ENCODE data around the gene SF3B1.
"Not testable (repeated sequence)": the region's sequence is repeated elsewhere in the genome, so short reads cannot be mapped to it uniquely, and the experiment has no call there.

The SF3B1 gene

DNA sequence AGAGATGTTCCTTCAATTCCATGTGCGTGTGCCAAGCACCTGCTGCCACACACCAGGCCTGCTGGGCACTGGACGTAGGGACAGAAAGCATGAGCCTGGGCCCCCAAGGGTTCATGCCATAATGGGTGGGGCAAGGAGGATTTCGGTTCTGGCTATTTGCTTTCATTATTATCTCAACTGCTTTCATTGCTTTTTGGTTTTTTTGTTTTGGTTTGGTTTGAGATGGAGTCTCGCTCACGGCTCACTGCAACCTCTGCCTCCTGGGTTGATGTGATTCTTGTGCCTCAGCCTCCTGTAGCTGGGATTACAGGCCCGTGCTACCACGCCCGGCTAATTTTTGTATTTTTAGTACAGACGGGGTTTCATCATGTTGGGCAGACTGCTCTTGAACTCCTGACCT, 57.2 kb downstream of the SF3B1 start:
- DNase-seq (ENCODE audit: low spot score): no peak
- TF ChIP-seq, protein P1, sequence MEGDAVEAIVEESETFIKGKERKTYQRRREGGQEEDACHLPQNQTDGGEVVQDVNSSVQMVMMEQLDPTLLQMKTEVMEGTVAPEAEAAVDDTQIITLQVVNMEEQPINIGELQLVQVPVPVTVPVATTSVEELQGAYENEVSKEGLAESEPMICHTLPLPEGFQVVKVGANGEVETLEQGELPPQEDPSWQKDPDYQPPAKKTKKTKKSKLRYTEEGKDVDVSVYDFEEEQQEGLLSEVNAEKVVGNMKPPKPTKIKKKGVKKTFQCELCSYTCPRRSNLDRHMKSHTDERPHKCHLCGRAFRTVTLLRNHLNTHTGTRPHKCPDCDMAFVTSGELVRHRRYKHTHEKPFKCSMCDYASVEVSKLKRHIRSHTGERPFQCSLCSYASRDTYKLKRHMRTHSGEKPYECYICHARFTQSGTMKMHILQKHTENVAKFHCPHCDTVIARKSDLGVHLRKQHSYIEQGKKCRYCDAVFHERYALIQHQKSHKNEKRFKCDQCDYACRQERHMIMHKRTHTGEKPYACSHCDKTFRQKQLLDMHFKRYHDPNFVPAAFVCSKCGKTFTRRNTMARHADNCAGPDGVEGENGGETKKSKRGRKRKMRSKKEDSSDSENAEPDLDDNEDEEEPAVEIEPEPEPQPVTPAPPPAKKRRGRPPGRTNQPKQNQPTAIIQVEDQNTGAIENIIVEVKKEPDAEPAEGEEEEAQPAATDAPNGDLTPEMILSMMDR (IDR thresholded peaks at IDR 0.05; ENCODE audit: extremely low read depth, missing control alignments): no peak

DNA sequence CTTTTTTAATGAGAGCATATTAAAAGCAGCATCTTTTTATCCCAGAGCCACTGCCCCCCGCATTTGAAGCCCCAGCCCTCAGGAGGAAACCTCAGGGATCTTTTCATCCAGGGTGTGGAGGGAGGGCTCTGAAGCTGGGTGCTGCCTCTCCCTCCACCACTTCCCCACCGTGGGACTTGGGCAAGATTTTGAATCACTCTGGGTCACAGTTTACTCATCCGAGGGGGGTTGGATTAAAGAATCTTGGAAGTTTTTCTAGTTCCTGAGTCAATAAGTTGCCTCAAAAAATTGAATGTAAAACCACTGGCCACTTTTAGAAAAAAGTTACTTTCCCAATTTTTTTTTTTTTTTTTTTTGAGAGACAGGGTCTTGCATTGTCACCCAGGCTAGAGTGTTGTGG, 62.2 kb downstream of the SF3B1 start:
- DNase-seq (ENCODE audit: low spot score): no peak
- TF ChIP-seq, protein P1 (IDR thresholded peaks at IDR 0.05; ENCODE audit: extremely low read depth, missing control alignments): no peak

DNA sequence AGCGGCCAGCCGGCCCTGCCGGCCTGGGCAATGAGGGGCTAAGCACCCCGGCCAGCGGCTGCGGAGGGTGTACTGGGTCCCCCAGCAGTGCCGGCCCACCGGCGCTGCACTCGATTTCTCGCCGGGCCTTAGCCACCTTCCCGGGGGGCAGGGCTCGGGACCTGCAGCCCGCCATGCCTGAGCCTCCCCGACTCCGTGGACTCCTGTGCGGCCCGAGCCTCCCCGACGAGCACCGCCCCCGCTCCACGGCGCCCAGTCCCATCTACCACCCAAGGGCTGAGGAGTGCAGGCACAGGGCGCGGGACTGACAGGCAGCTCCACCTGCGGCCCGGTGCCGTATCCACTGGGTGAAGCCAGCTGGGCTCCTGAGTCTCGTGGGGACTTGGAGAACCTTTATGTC, 64.2 kb downstream of the SF3B1 start:
- DNase-seq (ENCODE audit: low spot score): not testable (repeated sequence)

DNA sequence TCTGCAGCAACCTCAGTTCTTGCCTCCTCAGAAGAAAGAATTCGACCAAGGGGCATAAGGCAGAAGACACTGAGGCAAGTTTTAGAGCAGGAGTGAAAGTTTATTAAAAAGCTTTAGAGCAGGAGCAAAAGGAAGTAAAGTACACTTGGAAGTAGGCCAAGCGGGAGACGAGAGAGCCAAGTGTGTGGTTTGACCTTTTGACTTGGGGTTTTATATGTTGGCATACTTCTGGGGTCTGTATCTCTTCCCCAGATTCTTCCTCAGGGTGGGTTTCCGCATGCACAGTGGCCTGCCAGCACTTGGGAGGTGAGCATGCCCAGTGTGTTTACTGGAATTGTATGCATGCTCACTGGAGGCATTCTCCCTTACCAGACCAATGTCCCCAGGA, 64.9 kb downstream of the SF3B1 start:
- no peak for DNase-seq (ENCODE audit: low spot score)
- TF ChIP-seq, protein P1 (IDR thresholded peaks at IDR 0.05; ENCODE audit: extremely low read depth, missing control alignments): no peak

DNA sequence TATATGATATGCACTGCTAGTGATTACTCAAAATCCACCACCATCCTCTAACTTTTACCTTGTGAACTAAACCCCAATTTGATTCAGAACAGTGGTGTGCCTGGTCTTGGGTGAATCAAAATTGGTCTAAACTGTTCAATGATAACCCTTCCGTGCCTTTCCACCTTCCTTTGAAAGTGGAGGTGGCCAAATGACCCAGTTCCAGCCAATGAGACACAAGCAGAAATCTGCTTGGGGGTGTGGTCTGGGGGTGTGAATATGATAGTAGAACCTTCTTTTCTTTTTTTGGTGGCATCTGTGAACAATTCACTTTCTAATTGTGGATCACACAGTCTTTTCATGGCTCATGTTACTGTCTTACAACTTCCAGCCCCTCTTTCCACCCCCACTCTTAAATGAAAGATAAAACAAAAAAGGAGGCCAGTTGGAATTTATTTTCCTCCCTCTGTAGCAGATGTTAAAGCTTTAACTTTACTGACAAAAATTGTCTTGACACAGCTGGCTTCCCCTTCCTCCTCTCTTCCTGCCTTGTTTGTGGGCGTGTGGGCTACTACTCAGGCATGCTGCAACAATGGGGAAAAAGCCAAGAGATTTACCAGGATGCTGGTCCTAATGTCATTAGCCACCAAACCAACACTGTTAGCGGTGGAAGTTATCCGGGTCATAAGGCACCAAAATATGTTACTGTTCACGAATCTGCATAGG, 65.4 kb downstream of the SF3B1 start:
- DNase-seq (ENCODE audit: low spot score): no peak
- TF ChIP-seq, protein P1 (IDR thresholded peaks at IDR 0.05; ENCODE audit: extremely low read depth, missing control alignments): no peak

DNA sequence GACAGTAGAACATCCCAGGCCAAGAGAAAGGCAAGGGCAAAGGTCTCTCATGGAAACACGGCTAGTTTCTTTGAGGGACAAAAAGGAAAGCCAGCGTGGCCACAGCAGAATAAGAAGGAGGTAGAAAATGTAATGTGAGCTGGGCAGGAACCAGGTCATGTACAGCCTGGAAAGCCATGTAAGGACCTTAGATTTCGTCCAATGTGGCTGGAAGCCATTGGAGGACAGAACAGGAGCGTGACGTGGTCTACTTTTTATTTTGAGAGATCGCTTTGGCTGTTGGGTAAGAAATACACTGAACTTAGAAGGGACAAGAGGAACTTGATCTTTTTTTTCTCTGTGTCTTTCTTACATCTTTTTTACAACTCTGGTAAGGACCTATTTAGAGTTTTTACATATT, 66.4 kb downstream of the SF3B1 start:
- TF ChIP-seq, protein P1 (IDR thresholded peaks at IDR 0.05; ENCODE audit: extremely low read depth, missing control alignments): no peak
- DNase-seq (ENCODE audit: low spot score): no peak

DNA sequence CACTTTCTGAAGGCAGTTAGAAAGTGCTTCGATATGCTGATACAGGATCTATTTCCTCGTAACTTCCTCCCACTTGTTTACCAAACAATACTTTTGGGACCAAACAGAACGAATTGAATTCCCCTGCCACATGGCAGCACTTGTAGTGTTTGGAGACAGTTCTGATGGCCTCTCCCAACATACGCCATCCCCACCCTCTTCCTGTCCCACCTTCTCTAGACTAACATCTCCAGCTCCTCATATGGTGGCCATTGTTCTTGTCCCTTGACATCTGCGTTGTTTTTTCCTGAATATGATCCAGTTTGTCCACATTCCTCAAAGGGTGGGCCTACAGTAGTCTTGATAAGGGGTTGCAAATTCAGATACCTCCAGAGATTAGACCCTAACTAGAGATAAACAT, 70.8 kb downstream of the SF3B1 start:
- no peak for DNase-seq (ENCODE audit: low spot score)
- TF ChIP-seq, protein P1 (IDR thresholded peaks at IDR 0.05; ENCODE audit: extremely low read depth, missing control alignments): no peak

DNA sequence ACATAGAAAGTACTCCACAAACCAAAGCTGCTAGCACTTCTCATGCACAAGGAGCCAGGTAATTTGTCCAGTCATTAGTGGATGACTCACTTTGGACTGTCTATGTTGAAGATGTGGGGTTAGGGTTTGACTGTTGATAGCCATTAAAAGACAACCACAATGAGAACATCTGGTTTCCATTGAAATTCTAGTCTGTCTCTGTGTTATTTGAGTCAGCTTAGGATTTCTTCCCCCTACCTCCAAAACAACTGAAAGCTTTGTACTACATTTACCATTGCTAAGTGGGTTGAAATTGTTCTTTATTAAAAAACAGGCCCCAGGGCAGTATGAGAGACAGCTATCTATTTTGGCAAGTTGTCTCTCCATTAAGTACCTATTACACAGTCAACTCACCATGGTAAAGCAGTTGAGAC, 74.1 kb downstream of the SF3B1 start:
- DNase-seq (ENCODE audit: low spot score): no peak
- TF ChIP-seq, protein P1 (IDR thresholded peaks at IDR 0.05; ENCODE audit: extremely low read depth, missing control alignments): no peak

All from GM20000 (cell line).